Adipocyte (in vitro differentiated cells): ENCODE measurements around the gene KATNIP.

Source experiments
- DNase-seq: peaks from one replicate; pipeline ENCODE4 v3.0.0-alpha.2; 2015; ENCODE audit warnings: low read depth
- H3K27me3 ChIP-seq: replicated peaks from 2 replicates; pipeline ENCODE4 v1.7.0; 2013; ENCODE audit warnings: mild to moderate bottlenecking, low read length, moderate library complexity; ENCODE audit not compliant: control insufficient read depth, insufficient read depth
- H3K36me3 ChIP-seq: 2 replicates; pipeline ENCODE4 v1.7.0; 2013; ENCODE audit warnings: low read length, mild to moderate bottlenecking, moderate library complexity; ENCODE audit not compliant: control insufficient read depth, insufficient read depth, severe bottlenecking
- H3K4me1 ChIP-seq: 2 replicates; pipeline ENCODE4 v1.7.0; 2013; ENCODE audit warnings: mild to moderate bottlenecking, low read length, moderate library complexity; ENCODE audit not compliant: control insufficient read depth, insufficient read depth
- H3K4me3 ChIP-seq: 2 replicates; pipeline ENCODE4 v1.7.0; 2013; ENCODE audit warnings: mild to moderate bottlenecking, low read length, moderate library complexity
- H3K9ac ChIP-seq: 2 replicates; pipeline ENCODE4 v1.7.0; 2013; ENCODE audit warnings: mild to moderate bottlenecking, low read length, moderate library complexity
- H3K9me3 ChIP-seq: 2 replicates; pipeline ENCODE4 v1.7.0; 2013; ENCODE audit warnings: mild to moderate bottlenecking, low read length, moderate library complexity; ENCODE audit not compliant: control insufficient read depth

Gene KATNIP

GRCh38 chr16:27585200-27585599, 35.3 kb downstream of the KATNIP start:
- Histone ChIP-seq H3K4me3 (no peak overlapping the region), H3K9ac (no peak overlapping the region), H3K27me3 (no peaks in the 10 kb centered on the region), H3K36me3 (peaks cover 7% of the 10 kb centered on the region), H3K4me1 (peaks cover 14% of the 10 kb centered on the region), H3K9me3 (no peaks in the 10 kb centered on the region)
- DNase-seq: no peak

GRCh38 chr16:27586711-27587110, 36.8 kb downstream of the KATNIP start:
- no peak overlapping the region for H3K9ac ChIP-seq
- H3K27me3 ChIP-seq: no peaks in the 10 kb centered on the region
- no peaks in the 10 kb centered on the region for H3K9me3 ChIP-seq
- peaks cover 7% of the 10 kb centered on the region for H3K36me3 ChIP-seq
- no peak for DNase-seq
- H3K4me1 ChIP-seq: peaks cover 12% of the 10 kb centered on the region
- no peak overlapping the region for H3K4me3 ChIP-seq

GRCh38 chr16:27588057-27588456, 38.1 kb downstream of the KATNIP start:
- Histone ChIP-seq H3K4me1 (no peaks in the 10 kb centered on the region), H3K36me3 (peaks cover 7% of the 10 kb centered on the region), H3K9ac (no peak overlapping the region), H3K9me3 (no peaks in the 10 kb centered on the region), H3K27me3 (no peaks in the 10 kb centered on the region), H3K4me3 (no peak overlapping the region)
- DNase-seq: no peak

- H3K36me3 ChIP-seq: peaks cover 4% of the 10 kb centered on the region
- peaks cover 3% of the 10 kb centered on the region for H3K4me1 ChIP-seq
- no peak overlapping the region for H3K9ac ChIP-seq
- no peak for DNase-seq
- no peaks in the 10 kb centered on the region for H3K27me3 ChIP-seq
- H3K9me3 ChIP-seq: no peaks in the 10 kb centered on the region
- H3K4me3 ChIP-seq: no peak overlapping the region
These were observed 41.9 kb downstream of the KATNIP start for GRCh38 chr16:27591837-27592236.

GRCh38 chr16:27595475-27595874, 45.5 kb downstream of the KATNIP start:
- Histone ChIP-seq H3K9me3 (no peaks in the 10 kb centered on the region), H3K36me3 (peaks cover 4% of the 10 kb centered on the region), H3K27me3 (no peaks in the 10 kb centered on the region), H3K9ac (no peak overlapping the region), H3K4me3 (no peak overlapping the region), H3K4me1 (peaks cover 13% of the 10 kb centered on the region)
- no peak for DNase-seq

GRCh38 chr16:27595993-27596392, 46.0 kb downstream of the KATNIP start:
- Histone ChIP-seq H3K4me1 (peaks cover 13% of the 10 kb centered on the region), H3K36me3 (peaks cover 4% of the 10 kb centered on the region), H3K9me3 (no peaks in the 10 kb centered on the region), H3K9ac (no peak overlapping the region), H3K4me3 (no peak overlapping the region), H3K27me3 (no peaks in the 10 kb centered on the region)
- no peak for DNase-seq

GRCh38 chr16:27596411-27596810, 46.5 kb downstream of the KATNIP start:
- Histone ChIP-seq H3K36me3 (peaks cover 4% of the 10 kb centered on the region), H3K9me3 (no peaks in the 10 kb centered on the region), H3K4me3 (no peak overlapping the region), H3K27me3 (no peaks in the 10 kb centered on the region), H3K9ac (no peak overlapping the region), H3K4me1 (peaks cover 13% of the 10 kb centered on the region)
- no peak for DNase-seq

GRCh38 chr16:27597361-27597760, 47.4 kb downstream of the KATNIP start:
- Histone ChIP-seq H3K9ac (no peak overlapping the region), H3K27me3 (no peaks in the 10 kb centered on the region), H3K4me1 (peaks cover 13% of the 10 kb centered on the region), H3K36me3 (peaks cover 4% of the 10 kb centered on the region), H3K4me3 (no peak overlapping the region), H3K9me3 (no peaks in the 10 kb centered on the region)
- peak; percentile 66 for DNase-seq

GRCh38 chr16:27598220-27598619, 48.3 kb downstream of the KATNIP start:
- Histone ChIP-seq H3K27me3 (no peaks in the 10 kb centered on the region), H3K4me3 (no peak overlapping the region), H3K4me1 (peaks cover 13% of the 10 kb centered on the region), H3K36me3 (peaks cover 4% of the 10 kb centered on the region), H3K9ac (no peak overlapping the region), H3K9me3 (no peaks in the 10 kb centered on the region)
- no peak for DNase-seq

GRCh38 chr16:27598931-27599565, 49.1 kb downstream of the KATNIP start:
- Histone ChIP-seq H3K9ac (no peak overlapping the region), H3K36me3 (peaks cover 2% of the 10 kb centered on the region), H3K4me1 (peaks cover 13% of the 10 kb centered on the region), H3K27me3 (no peaks in the 10 kb centered on the region), H3K4me3 (no peak overlapping the region), H3K9me3 (no peaks in the 10 kb centered on the region)
- DNase-seq: no peak

GRCh38 chr16:27599606-27600005, 49.7 kb downstream of the KATNIP start:
- H3K27me3 ChIP-seq: no peaks in the 10 kb centered on the region
- H3K9ac ChIP-seq: no peak overlapping the region
- peaks cover 13% of the 10 kb centered on the region for H3K4me1 ChIP-seq
- no peaks in the 10 kb centered on the region for H3K36me3 ChIP-seq
- no peak overlapping the region for H3K4me3 ChIP-seq
- no peaks in the 10 kb centered on the region for H3K9me3 ChIP-seq
- DNase-seq: no peak
